ENCODE data around the gene CPEB3.

GRCh38 chr10:92231196-92231595 is 59.7 kb downstream of the CPEB3 start:
- TF ChIP-seq POLR2A (IDR thresholded peaks at IDR 0.05; ENCODE audit: low read length): no peak
- no peak for TF ChIP-seq GATA1 (IDR thresholded peaks at IDR 0.05; ENCODE audit: low read depth, low read length)
